ENCODE measurements around the gene RAPGEF6. TPM values are rescaled to one million over a fixed set of nuclear protein-coding genes. Genes with fewer than 3 reads are reported as not detected.

Gene RAPGEF6
- total and polyA plus RNA-seq, 9 of the 15 experiments (the other 6 are each of a cell fraction or from before 2014, with no cell fraction given) = 2.7 to 23.4 (median 12.7) TPM

DNA sequence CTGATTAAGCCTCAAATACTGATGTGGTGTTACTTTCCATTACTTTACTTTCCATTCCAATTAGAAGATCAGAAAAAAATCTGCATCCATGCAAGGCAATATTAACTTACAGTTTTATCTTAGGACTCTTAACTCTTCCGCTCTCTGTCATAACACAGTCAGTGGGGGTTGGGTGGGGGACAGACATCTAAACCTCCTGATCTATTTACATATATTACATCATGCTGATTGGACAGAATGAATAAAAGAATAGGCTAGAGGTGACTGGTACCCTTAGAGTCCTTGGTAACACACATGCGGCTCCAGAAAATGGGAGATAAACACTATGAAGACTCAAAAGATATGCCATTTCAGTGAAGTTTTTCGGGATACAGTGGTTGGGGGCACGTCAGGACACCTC is 27.6 kb downstream of the RAPGEF6 start (continued):
- TF ChIP-seq EP300 (IDR thresholded peaks at IDR 0.05; ENCODE audit: low read length) (peak; percentile 33), NFYB (IDR thresholded peaks at IDR 0.05; ENCODE audit: extremely low read depth, insufficient read length) (no peak), ZNF253 (CRISPR knock-in tag; conservative IDR thresholded peaks at IDR 0.05) (no peak), ZFP91 (CRISPR knock-in tag; IDR thresholded peaks at IDR 0.05) (no peak), HDAC8 (tag; IDR thresholded peaks at IDR 0.05) (no peak), ARHGAP35 (IDR thresholded peaks at IDR 0.05; ENCODE audit: partially characterized antibody) (no peak), KAT2B (IDR thresholded peaks at IDR 0.05; ENCODE audit: low read depth, low read length) (no peak), NCOR1 (IDR thresholded peaks at IDR 0.05) (no peak; the same call in 1 of the 2 replicates), CBX1 (IDR thresholded peaks at IDR 0.05; ENCODE audit: low read depth) (no peak), SMAD4 (CRISPR knock-in tag; conservative IDR thresholded peaks at IDR 0.05) (peak; percentile 60), ZNF280B (CRISPR knock-in tag; IDR thresholded peaks at IDR 0.05) (no peak), POLR3A (IDR thresholded peaks at IDR 0.05; ENCODE audit: borderline replicate concordance, extremely low read depth, insufficient read depth, insufficient read length) (no peak), BCOR (IDR thresholded peaks at IDR 0.05) (no peak), ATF7 (IDR thresholded peaks at IDR 0.05) (peak; percentile 73), FIP1L1 (IDR thresholded peaks at IDR 0.05; ENCODE audit: low read depth, low read length, poor library complexity, severe bottlenecking) (no peak), ZNF316 (IDR thresholded peaks at IDR 0.05) (peak; percentile 52; the same call in 1 of the 2 replicates), SIX5 (IDR thresholded peaks at IDR 0.05; ENCODE audit: borderline replicate concordance in 1 of 2, insufficient read depth in 1 of 2, low read depth in 1 of 2, low read length in 2 of 2) (no peak), ARID1B (IDR thresholded peaks at IDR 0.05) (peak; percentile 47; the same call in 1 of the 2 replicates), HDAC1 (IDR thresholded peaks at IDR 0.05) (no peak), ETV1 (tag; conservative IDR thresholded peaks at IDR 0.05; ENCODE audit: low read depth) (peak; percentile 56; the same call in 1 of the 2 replicates)
- TF ChIP-seq, protein P1, sequence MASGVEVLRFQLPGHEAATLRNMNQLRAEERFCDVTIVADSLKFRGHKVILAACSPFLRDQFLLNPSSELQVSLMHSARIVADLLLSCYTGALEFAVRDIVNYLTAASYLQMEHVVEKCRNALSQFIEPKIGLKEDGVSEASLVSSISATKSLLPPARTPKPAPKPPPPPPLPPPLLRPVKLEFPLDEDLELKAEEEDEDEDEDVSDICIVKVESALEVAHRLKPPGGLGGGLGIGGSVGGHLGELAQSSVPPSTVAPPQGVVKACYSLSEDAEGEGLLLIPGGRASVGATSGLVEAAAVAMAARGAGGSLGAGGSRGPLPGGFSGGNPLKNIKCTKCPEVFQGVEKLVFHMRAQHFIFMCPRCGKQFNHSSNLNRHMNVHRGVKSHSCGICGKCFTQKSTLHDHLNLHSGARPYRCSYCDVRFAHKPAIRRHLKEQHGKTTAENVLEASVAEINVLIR (CRISPR knock-in tag; IDR thresholded peaks at IDR 0.05) = no peak
- TF ChIP-seq, protein P2, sequence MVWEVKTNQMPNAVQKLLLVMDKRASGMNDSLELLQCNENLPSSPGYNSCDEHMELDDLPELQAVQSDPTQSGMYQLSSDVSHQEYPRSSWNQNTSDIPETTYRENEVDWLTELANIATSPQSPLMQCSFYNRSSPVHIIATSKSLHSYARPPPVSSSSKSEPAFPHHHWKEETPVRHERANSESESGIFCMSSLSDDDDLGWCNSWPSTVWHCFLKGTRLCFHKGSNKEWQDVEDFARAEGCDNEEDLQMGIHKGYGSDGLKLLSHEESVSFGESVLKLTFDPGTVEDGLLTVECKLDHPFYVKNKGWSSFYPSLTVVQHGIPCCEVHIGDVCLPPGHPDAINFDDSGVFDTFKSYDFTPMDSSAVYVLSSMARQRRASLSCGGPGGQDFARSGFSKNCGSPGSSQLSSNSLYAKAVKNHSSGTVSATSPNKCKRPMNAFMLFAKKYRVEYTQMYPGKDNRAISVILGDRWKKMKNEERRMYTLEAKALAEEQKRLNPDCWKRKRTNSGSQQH (CRISPR knock-in tag; IDR thresholded peaks at IDR 0.05) = no peak
- TF ChIP-seq, protein P3, sequence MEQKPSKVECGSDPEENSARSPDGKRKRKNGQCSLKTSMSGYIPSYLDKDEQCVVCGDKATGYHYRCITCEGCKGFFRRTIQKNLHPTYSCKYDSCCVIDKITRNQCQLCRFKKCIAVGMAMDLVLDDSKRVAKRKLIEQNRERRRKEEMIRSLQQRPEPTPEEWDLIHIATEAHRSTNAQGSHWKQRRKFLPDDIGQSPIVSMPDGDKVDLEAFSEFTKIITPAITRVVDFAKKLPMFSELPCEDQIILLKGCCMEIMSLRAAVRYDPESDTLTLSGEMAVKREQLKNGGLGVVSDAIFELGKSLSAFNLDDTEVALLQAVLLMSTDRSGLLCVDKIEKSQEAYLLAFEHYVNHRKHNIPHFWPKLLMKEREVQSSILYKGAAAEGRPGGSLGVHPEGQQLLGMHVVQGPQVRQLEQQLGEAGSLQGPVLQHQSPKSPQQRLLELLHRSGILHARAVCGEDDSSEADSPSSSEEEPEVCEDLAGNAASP (IDR thresholded peaks at IDR 0.05) = peak; percentile 58

Measured in K562 (cell line).